GM21423 (cell line): ENCODE results near the gene KRT38.

Source experiments
- ATAC-seq: cut with Tn5 transposase; IDR thresholded peaks from one replicate; pipeline ENCODE4 v1.9.1; 2021; ENCODE audit warnings: mild to moderate bottlenecking, moderate library complexity; ENCODE audit not compliant: unreplicated experiment

KRT38 gene

GRCh38 chr17:41440531-41441033 is at the start of gene KRT38:
Gene KRT38, minus strand, starts transcription at chr17:41440983. Its CDS starts 62 bp downstream, at chr17:41440921.
- ATAC-seq: no peak

GRCh38 chr17:41489531-41489930 is 48.7 kb upstream of the KRT38 start, which contains the start of gene KRT36:
Gene KRT36, minus strand, starts transcription at chr17:41489910. Its CDS starts 46 bp downstream, at chr17:41489864.
- ATAC-seq: no peak

- no peak for ATAC-seq
Observed at GRCh38 chr17:41486809-41487530, 46.2 kb upstream of the KRT38 start.

GRCh38 chr17:41486316-41486715 is 45.5 kb upstream of the KRT38 start:
- no peak for ATAC-seq

- no peak for ATAC-seq
Observed at GRCh38 chr17:41484920-41485904, 44.4 kb upstream of the KRT38 start.

GRCh38 chr17:41483991-41484826 is 43.4 kb upstream of the KRT38 start:
- ATAC-seq: no peak

GRCh38 chr17:41483531-41483930 is 42.7 kb upstream of the KRT38 start:
- no peak for ATAC-seq

- ATAC-seq: no peak
Observed at GRCh38 chr17:41481036-41481435, 40.3 kb upstream of the KRT38 start, which contains the start of gene KRT35. Gene KRT35, minus strand, starts transcription at chr17:41481151. Its CDS starts 54 bp downstream, at chr17:41481097.

GRCh38 chr17:41480581-41480980 is 39.8 kb upstream of the KRT38 start:
- no peak for ATAC-seq

GRCh38 chr17:41480136-41480535 is 39.4 kb upstream of the KRT38 start:
- no peak for ATAC-seq

- no peak for ATAC-seq
Observed at GRCh38 chr17:41478237-41478636, 37.5 kb upstream of the KRT38 start.

- ATAC-seq: no peak
Observed at GRCh38 chr17:41476866-41477815, 36.4 kb upstream of the KRT38 start.

- no peak for ATAC-seq
Observed at GRCh38 chr17:41475421-41475820, 34.6 kb upstream of the KRT38 start.

- ATAC-seq: no peak
Observed at GRCh38 chr17:41474863-41475262, 34.1 kb upstream of the KRT38 start.

GRCh38 chr17:41468346-41468745 is 27.6 kb upstream of the KRT38 start:
- ATAC-seq: no peak

GRCh38 chr17:41467561-41467960 is 26.8 kb upstream of the KRT38 start:
- ATAC-seq: no peak

GRCh38 chr17:41466988-41467387 is 26.2 kb upstream of the KRT38 start, which contains the start of gene KRT32:
Gene KRT32, minus strand, starts transcription at chr17:41467386. Its CDS starts 61 bp downstream, at chr17:41467325.
- no peak for ATAC-seq

GRCh38 chr17:41464682-41465081 is 23.9 kb upstream of the KRT38 start:
- ATAC-seq: no peak

- ATAC-seq: no peak
Observed at GRCh38 chr17:41464173-41464572, 23.4 kb upstream of the KRT38 start.
